IPS DF 4.7 (cell line): ENCODE measurements around the gene PDIA6.

Source experiments
- DNase-seq: peaks from one replicate; pipeline ENCODE4 v3.0.0-alpha.2; 2013; ENCODE audit warnings: low spot score; ENCODE audit errors: extremely low read depth

PDIA6 gene, protein sequence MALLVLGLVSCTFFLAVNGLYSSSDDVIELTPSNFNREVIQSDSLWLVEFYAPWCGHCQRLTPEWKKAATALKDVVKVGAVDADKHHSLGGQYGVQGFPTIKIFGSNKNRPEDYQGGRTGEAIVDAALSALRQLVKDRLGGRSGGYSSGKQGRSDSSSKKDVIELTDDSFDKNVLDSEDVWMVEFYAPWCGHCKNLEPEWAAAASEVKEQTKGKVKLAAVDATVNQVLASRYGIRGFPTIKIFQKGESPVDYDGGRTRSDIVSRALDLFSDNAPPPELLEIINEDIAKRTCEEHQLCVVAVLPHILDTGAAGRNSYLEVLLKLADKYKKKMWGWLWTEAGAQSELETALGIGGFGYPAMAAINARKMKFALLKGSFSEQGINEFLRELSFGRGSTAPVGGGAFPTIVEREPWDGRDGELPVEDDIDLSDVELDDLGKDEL

DNA sequence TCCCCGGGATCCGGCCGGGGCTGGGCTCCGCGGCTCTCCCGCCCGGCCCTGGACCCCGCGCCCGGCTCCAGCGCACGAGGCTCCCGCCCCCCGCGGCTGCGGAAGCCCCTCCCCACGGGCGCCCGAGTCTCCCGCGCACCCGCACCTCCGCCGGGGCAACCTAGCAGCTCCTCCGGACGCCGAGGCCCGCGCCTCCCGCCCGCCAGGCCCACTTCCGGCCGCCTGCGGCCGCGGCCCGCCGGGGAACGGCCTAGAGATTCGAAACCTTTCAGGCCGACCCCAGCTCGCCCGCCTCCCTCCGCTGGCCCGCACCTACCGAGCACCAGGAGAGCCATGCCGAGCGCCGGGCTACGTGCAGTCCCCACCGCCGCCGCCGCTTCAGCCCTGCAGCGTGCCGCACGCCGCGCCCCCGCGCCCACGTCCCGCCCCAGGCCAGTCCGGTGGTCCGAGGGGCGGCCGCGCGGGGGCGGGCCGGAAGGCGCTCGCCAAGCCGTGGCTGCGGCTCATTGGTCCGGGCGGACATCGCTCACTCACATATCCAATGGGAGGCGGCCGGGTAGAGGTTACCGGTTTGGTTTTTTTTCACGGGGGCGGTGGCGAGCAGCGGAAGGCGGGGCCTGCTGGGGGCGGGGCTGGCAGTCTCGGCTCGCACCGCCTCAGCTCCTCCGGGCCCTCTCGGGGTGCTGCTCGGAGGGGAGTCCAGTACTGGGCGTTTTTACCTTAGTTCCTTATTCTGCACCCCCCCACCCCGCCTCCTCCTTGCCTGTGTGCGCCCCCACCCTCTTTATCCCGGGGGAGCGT, at the start of gene PDIA6:
TSS of gene PDIA6 (minus strand) at position 424 of the 801 bp plus-strand sequence. CDS start at position 335, 89 bp downstream.
- DNase-seq = no peak

DNA sequence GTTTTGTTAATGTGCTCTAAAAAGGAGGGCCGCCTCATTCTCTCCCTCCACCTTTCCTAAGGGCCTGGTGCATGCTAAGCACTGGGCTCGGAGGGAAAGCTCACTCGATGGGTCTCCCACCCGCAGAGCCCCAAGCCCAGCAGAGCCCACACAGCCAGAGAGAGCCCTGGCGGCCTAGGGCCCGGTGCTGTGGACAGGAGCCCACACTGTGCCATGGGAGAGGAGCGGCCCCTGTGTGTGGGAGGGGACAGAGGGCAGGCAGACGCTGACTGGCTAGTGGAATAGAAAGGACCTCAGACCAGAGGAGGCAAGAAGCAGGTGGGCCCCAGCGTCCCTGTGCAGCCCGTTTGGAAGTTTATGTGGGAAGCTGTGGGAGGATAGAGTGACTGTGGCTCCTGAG, 49.7 kb upstream of the PDIA6 start:
- DNase-seq = no peak

DNA sequence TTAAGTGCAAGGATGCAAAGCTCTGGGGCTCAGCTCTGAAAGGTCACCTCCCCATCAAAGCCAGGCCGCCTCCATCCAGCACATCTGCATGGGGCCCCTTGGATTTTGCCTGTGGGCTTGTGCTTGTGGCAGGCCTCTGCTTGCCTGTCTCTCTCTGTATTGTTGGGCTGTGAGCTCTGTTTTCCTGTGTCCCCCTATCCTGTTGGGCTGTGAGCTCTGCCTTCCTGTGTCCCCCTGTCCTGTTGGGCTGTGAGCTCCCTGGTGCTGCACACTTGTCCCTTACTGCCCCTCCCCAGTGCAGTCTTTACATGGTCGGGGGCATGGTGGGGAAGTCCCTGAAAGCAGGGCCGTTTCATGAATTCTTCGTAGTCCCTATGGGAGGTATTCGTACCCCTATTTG, 49.2 kb upstream of the PDIA6 start:
- DNase-seq = no peak

DNA sequence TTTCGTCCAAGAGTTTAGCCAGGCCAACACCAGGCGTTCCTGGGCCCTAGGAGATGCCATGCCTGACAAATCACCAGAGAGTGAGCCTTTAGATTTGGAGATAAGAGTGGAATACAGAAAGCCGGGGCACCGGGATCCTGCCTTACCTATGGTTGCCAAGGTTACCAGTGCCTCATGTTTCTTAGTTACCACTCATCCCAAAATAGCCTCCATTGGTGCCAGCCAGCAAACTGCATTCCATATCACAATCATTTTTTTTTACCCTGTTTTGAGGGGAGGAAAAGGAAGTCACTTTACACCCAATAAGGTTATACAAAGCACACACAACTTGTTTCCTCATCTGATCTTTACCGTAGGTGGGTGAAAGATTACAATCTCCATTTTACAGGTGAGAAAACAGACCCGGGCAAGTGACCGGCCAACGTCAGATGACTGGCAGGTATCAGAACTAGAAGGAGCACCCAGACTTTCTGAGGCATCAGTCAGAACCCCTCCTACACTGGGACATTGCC, 48.3 kb upstream of the PDIA6 start:
- no peak for DNase-seq

DNA sequence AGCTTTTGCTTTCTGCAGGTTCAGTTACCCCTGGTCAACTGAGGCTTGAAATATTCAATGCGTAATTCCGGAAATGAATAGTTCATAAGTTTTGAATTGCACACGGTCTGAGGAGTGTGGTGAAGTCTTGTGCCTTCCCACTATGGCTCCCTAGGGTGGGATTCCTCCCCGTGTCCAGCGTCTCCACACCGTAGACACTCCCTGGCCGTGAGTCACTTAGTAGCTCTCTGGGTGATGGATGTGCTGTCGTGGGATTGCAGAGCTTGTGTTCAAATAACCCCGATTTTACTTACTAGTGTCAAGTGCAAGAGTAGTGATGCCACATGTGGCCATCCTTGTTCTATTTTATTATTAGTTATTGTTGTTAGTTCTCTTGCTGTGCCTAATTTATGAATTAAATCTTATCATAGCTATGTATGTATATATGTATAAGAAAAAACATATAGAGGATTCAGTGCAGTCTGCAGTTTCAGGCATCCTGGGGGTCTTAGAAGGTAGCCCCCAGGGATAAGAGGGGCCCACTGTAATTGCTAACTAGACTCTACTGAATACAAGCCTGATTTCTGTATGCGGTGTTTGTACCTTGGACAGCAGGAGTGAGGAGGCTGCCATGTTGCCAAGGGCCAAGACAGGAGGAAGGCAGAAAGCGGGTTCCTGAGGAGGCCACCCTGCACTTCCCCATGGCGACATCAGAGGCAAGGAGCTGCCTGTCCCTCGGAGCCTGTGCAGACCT, 47.7 kb upstream of the PDIA6 start:
- DNase-seq = no peak

DNA sequence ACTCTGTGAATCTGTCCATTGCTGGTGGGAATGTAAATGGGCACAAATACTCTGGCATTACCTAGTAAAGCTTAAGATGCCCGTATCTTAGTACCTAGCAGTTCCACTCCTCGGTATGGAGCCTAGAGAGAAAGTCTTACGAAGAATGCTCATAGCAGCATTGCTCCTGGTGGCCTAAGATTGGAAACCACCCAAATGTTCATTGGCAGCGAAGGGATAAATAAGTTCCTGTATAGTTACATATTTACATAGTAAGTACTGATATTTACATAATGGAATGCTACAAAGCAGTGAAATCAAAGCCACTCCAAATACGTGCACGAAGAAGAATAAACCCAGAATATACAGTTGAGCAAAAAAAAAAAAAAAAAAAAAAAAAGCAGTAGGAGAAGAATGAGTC, 46.7 kb upstream of the PDIA6 start:
- no peak for DNase-seq

DNA sequence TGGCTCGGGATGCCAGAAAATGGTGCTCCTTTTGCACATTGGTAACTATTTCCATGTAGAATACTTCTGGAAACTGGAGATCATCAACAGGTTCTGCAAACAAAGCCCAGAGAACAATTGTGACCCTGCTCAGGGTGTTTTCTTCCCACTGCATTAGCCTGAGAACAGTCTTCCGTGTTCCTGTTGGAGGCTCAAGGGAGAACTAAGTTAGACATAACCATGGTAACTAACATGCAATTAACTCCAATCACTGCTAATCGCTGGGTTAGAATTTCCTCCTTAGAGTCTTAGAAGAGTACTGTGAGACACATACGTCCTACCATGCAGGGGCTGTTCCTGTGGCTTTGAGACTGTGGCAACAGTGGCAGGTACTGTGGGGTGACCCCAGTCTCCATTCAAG, 36.0 kb upstream of the PDIA6 start:
- no peak for DNase-seq

DNA sequence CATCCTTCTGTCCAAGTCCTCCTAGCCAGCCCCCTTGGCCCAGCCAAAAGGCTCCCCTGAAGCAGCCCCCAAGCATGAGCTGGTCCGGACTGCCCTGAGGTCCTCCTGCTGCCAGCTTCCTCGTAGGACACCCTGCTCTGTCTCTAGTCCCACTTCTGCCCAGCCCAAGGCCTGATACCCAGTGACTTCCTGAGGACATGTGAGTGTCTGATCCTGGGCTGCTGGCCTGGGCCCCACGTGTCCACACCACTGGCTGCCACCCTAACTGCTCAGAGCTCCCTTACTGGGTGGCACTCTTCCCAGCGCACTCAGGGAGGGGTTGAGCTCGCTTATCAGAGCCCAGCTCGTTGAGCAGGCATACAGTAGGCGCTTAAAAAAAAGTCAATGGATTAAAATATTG, 34.4 kb upstream of the PDIA6 start:
- no peak for DNase-seq

DNA sequence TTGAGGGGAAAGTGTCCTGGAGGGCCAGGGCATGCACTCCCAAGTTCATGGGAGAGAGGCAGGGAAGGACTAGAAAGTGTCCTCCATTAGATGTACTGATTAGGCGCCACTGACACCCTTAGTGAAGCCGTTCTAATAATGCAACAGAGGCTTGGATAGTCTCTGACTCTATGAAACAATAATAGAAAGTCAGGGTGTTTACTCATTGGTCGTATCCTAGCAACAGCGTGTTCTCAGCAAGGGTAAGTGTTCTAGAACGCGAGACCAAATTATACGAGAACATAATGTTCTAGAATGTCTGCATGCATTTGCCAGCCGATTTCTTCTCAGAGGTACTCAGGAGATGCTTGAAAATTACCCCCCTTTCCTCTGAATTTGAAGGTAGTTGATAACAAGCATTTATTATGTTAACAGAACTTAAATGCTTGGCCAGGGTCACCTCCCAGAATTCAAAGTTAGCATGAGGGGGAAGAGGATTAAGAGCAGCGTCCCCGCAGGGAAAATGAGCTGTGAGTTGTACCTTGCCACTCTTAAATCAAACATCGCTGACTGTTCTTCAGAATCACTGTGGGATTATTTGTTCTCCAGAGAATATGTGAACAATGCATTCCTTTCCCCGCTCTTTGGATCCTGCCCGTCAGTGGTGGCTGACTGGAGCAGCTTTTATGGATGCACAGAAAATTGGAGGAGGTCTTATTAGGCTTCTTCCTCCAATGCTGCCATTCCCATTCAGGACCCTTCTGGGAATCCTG, 33.7 kb upstream of the PDIA6 start:
- no peak for DNase-seq

DNA sequence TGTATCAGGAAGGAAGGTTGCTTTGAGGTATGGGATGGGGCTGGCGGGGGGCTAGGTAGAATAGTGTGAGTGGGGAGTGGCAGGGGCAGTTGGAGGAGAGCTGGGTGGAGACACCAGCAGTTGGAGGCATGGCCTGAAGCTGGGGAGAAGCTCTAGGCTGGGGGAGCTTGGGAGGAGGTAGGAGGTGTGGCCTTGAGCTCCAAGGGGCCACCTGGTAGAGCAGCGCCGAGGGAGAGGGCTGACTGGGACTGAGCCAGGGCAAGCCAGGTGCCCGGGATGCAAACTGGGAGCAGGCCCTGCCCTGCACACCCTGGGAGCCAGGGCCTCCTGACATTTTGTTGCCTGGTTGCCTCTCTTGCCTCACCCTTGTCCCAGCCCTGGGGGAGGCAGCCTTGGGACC, 33.1 kb upstream of the PDIA6 start:
- no peak for DNase-seq

DNA sequence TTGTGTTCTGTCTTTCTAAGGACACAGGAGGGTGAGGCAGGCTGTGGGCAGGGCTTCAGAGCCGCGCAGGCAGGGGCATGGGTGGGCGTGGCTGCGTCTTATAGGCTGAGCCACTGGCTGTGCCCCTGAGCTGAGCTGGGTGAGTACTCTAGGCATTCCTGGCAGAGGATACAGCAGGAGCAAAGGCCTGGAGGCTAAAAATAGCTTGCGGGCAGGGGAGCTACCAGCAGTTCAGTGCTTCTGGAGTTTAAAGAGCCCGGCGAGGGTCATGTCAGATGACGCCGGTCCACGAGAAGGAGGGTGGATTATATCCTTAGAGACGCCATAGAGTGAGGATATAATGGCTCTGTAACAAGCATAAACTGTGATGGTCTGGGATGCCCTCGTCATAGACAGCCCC, 31.5 kb upstream of the PDIA6 start:
- peak; percentile 36 for DNase-seq

DNA sequence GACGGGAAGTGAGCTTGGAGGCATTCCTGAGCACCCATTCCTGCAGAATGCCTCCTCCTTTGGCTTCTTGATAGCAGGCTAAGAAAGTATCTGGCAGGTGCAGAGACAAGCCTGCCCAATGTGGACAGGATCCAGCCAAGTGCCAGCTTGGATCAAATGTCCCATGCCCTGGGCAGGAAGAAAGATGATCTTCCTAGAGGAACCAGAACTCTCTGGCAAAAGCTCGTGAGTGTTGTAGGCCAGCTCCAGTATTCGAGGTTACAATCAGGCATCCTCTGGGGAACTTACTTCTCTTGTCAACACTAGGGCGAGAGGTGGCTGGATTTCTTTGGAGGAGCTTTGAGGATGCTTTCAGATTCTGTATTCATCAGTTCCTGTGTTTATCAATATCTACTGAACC, 29.9 kb upstream of the PDIA6 start:
- DNase-seq = no peak

DNA sequence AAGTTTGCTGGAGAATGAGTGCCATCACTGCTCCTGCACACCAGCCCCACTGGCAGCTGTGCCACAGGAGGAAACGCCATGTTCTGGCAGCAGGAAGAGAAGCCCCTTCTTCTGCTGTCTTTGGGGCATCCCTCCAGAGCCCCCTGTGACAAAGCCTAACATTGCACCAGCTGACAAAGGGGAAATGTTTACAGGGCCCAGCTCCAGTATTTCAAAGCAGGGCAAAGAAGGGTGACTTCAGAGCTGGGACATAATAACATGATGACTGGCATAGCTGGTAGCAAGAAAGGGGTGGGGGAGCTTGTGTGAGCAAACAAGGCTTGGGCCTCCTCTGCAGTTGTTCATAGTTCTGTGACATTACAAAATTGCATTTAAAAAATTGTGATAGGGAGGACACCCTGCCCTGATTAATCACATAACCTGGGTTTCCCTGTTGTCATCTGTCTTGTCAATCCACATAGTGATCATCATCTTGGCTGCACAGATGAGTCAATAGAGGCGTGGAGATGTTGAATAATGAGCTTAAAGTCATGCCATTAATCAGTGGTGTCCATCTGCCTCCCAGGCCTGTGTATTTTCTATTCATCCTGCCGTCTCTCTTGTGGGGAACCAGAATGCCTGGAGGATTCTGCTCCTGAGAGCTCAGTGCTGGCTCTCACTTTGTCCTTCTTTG, 29.1 kb upstream of the PDIA6 start:
- no peak for DNase-seq

DNA sequence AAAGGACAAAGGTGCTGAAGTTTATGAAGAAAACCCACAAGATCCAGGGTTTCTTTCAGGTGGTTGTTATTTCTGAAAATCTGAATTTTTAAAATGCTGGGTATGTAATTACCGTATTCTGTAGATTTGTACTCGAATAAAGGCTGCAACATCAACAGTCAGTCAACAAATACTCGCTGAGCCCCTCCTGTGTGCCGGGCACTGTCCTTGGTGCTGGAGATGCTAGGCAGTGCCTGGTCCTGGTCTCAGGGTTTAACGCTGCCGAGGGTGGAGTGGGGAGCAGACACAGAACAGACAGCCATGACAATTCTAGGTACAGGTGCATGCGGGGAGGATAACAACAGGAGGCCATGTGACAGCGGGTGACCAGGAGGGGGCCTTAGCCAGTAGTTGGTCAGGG, 27.2 kb upstream of the PDIA6 start:
- no peak for DNase-seq

DNA sequence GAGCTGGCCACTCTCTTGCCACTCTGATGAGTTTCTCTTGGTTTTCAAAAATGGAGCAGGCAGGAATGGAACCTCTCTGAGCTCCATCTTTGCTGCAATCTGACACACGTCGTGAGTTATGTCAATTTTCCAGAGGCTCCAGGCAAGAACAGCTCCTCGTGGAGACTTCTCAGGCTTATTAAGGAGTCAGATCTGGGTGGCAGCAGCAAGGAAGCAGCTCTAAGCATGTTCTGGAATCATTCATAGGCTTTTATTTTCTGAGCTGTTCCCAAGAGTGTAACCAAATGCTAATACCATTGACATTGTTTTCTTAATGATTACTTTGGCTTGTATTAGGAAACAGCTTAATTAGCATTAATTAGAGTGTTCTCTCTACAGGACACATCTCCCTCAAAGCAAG, 26.1 kb upstream of the PDIA6 start:
- no peak for DNase-seq

DNA sequence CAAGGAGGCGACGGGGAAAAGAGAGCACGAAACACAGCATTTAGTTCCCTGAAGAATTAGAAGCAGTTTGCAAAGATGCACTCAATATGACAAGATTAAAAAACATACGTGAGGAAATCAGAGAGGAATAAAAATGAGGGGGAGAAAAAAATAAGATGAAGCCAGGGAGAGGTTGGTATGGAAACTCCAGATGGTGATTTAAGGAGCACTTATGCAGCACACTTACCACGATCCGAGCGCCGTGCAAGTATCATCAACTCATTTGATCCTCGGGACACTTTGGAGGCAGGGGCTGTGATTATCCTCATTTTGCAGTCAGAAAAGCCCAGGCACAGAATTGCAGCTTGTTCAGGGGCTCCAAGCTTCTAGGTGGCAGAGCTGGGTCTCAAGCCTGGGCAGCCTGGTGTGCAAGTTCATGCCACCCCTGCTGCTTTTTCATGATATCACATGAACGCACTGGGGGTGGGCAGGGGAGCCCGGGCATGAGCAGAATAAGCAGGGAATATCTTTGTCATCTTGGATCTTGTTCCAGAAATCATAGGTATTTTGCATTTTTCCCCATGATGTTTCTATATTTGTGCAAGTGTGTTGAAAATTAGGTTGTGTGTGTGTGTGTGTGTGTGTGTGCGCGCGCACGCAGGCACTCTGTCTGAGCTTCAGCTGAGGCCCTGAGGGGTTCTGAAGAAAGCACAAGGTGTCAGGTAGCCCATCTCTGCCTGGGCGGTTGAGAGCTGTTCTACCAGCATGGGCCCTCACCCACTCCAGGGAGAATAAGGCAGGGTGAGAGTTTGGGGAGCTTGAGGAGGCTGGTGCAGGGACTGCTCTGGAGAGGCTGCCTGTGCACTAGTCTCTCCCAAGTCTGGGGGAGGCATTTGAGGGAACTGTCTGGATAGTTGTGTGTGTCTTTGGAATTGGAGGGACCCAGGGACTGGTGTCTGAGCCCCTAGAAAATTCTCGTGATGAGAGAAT, 25.0 kb upstream of the PDIA6 start:
- no peak for DNase-seq

DNA sequence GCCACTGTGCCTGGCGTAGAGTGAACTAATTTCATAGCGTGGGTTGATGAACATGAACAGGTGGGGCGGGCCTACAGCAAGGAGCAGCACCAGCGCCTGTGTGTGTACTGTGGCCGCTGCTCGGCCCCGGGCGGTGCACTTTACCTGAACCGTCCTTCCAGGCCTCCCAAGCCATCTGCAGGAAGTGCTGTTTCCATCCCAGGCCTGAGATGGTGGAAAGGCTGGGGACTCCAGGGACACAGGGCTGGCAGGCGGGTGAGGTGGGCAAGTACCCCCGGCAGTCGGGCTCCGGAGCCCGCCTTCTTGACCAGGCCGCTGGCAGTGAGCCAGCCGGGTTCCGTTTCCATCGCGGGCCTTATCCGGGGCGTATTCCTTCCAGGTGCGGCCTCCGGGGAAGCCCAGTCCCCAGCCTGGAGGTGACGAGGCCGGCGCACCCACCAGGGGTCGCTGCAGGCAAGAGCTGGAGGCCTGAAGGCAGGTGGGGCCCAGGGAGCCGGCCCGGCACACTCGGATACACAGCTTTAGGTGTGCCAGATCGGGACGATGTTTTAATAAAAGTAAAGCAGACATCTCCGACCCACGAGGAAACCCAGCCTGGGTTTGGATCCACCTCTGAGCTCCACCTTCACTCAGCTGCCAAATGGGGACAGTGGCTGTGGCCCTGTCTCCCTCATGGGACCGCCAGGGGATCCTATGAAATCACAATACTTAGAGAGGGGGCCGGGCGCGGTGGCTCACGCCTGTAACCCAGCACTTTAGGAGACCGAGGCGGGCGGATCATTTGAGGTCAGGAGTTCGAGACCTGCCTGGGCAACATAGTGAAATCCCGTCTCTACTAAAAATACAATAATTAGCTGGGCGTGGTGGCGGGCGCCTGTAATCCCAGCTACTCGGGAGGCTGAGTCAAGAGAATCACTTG, 22.7 kb upstream of the PDIA6 start:
- DNase-seq = no peak

DNA sequence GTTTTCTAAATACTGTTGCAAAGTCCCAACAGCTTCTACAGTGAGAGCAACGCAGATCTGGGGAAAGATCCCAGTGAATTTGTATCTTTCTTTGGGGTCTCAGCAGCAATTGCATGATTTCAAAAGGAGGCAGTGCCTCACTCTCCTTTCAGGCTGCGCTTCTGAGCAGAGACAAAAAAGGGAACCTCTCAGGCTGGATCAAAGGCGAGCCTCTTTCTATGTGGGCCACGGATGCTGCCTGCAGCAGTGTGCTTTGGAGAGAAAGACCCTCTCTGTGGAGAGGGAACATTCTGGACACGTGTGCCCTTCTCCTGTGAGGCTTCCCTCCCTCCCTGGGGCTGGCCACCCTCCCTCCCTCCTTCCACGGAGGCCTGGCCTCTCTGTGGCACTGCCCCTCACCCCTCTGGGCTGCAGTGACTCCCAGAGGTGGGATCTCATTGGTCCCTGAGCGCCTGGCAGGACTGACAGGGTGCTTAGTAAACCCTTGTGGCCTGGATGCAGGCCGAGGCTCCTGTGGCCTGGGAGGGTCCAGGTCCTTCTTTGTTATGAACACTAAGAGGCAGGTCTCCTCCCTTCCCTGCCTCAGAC, 21.6 kb upstream of the PDIA6 start:
- DNase-seq = no peak
